ENCODE data around the gene PRKRA. TPM values are rescaled to one million over a fixed set of nuclear protein-coding genes. Genes with fewer than 3 reads are reported as not detected.

Gene PRKRA
- total and polyA plus RNA-seq, 2 experiments from 2014 or later: 44.0 to 67.1 TPM

- Histone ChIP-seq H2AFZ (no peak overlapping the region), H3K27ac (ENCODE audit: low read depth) (no peak overlapping the region), H3K4me2 (no peak overlapping the region), H3K4me3 (no peak overlapping the region), H3K9me2 (ENCODE audit: insufficient read depth) (no peaks in the 10 kb centered on the region), H3F3A (replicated peaks; ENCODE audit: low read depth) (no peaks in the 10 kb centered on the region), H3K79me2 (replicated peaks; ENCODE audit: insufficient read depth) (no peaks in the 10 kb centered on the region), H4K20me1 (replicated peaks; ENCODE audit: insufficient read depth) (no peaks in the 10 kb centered on the region), H3K36me3 (ENCODE audit: insufficient read depth) (peaks cover 5% of the 10 kb centered on the region), H3K4me1 (ENCODE audit: insufficient read depth) (no peaks in the 10 kb centered on the region), H3K27me3 (ENCODE audit: insufficient read depth) (peaks cover 3% of the 10 kb centered on the region; the same call in 1 of the 2 replicates)
- Mint-ChIP-seq H3K4me3 (no peak overlapping the region), H3K4me1 (no peaks in the 10 kb centered on the region), H3K36me3 (ENCODE audit: low read depth) (peaks cover 26% of the 10 kb centered on the region; the same call in 2 of the 3 replicates), H3K27ac (no peak overlapping the region), H3K9me3 (no peaks in the 10 kb centered on the region), H3K27me3 (ENCODE audit: insufficient read depth, low read depth, poor library complexity) (no peaks in the 10 kb centered on the region)
- no peak for DNase-seq (ENCODE audit: low spot score)
- ATAC-seq: no peak
- TF ChIP-seq ETS1 (IDR thresholded peaks at IDR 0.05) (no peak), EZH2phosphoT487 (IDR thresholded peaks at IDR 0.05; ENCODE audit: unreplicated experiment) (no peak), STAT1 (IDR thresholded peaks at IDR 0.05; ENCODE audit: unreplicated experiment) (no peak), NANOG (IDR thresholded peaks at IDR 0.05; ENCODE audit: borderline replicate concordance) (no peak), ZNF114 (CRISPR knock-in tag; IDR thresholded peaks at IDR 0.05) (no peak), EZH2 (IDR thresholded peaks at IDR 0.05; ENCODE audit: low read depth, unreplicated experiment) (no peak)
- TF ChIP-seq, protein P1, sequence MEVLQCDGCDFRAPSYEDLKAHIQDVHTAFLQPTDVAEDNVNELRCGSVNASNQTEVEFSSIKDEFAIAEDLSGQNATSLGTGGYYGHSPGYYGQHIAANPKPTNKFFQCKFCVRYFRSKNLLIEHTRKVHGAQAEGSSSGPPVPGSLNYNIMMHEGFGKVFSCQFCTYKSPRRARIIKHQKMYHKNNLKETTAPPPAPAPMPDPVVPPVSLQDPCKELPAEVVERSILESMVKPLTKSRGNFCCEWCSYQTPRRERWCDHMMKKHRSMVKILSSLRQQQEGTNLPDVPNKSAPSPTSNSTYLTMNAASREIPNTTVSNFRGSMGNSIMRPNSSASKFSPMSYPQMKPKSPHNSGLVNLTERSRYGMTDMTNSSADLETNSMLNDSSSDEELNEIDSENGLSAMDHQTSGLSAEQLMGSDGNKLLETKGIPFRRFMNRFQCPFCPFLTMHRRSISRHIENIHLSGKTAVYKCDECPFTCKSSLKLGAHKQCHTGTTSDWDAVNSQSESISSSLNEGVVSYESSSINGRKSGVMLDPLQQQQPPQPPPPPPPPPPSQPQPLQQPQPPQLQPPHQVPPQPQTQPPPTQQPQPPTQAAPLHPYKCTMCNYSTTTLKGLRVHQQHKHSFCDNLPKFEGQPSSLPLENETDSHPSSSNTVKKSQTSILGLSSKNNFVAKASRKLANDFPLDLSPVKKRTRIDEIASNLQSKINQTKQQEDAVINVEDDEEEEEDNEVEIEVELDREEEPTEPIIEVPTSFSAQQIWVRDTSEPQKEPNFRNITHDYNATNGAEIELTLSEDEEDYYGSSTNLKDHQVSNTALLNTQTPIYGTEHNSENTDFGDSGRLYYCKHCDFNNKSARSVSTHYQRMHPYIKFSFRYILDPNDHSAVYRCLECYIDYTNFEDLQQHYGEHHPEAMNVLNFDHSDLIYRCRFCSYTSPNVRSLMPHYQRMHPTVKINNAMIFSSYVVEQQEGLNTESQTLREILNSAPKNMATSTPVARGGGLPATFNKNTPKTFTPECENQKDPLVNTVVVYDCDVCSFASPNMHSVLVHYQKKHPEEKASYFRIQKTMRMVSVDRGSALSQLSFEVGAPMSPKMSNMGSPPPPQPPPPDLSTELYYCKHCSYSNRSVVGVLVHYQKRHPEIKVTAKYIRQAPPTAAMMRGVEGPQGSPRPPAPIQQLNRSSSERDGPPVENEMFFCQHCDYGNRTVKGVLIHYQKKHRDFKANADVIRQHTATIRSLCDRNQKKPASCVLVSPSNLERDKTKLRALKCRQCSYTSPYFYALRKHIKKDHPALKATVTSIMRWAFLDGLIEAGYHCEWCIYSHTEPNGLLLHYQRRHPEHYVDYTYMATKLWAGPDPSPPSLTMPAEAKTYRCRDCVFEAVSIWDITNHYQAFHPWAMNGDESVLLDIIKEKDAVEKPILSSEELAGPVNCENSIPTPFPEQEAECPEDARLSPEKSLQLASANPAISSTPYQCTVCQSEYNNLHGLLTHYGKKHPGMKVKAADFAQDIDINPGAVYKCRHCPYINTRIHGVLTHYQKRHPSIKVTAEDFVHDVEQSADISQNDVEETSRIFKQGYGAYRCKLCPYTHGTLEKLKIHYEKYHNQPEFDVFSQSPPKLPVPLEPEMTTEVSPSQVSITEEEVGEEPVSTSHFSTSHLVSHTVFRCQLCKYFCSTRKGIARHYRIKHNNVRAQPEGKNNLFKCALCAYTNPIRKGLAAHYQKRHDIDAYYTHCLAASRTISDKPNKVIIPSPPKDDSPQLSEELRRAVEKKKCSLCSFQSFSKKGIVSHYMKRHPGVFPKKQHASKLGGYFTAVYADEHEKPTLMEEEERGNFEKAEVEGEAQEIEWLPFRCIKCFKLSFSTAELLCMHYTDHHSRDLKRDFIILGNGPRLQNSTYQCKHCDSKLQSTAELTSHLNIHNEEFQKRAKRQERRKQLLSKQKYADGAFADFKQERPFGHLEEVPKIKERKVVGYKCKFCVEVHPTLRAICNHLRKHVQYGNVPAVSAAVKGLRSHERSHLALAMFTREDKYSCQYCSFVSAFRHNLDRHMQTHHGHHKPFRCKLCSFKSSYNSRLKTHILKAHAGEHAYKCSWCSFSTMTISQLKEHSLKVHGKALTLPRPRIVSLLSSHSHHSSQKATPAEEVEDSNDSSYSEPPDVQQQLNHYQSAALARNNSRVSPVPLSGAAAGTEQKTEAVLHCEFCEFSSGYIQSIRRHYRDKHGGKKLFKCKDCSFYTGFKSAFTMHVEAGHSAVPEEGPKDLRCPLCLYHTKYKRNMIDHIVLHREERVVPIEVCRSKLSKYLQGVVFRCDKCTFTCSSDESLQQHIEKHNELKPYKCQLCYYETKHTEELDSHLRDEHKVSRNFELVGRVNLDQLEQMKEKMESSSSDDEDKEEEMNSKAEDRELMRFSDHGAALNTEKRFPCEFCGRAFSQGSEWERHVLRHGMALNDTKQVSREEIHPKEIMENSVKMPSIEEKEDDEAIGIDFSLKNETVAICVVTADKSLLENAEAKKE (CRISPR knock-in tag; IDR thresholded peaks at IDR 0.05): no peak
These were observed 48.7 kb upstream of the PRKRA start for GRCh38 chr2:178499640-178500039.

All from GM23338 (cell line).